HL-60 (cell line): ENCODE measurements around the gene AP1B1.
A peak's percentile ranks its signal among the peaks of the same experiment; 100 is the strongest.

Experiments used
- DNase-seq, 2 experiments: peaks; one replicate each; pipeline ENCODE4 v3.0.0-alpha.2; 2010 to 2020; ENCODE audit warnings: low read depth in 1 of 2, low spot score in 1 of 2
- H3K27ac ChIP-seq: fragments of 250-450 bp; sonication (Bioruptor Pico); replicated peaks from 2 replicates; pipeline ENCODE4 v1.5.1; 2020; ENCODE audit warnings: mild to moderate bottlenecking, moderate library complexity
- H3K27me3 ChIP-seq: fragments of 250-450 bp; sonication (Bioruptor Pico); 2 replicates; pipeline ENCODE4 v1.5.1; 2021; ENCODE audit warnings: mild to moderate bottlenecking, moderate library complexity; ENCODE audit not compliant: insufficient read depth, poor library complexity, severe bottlenecking
- H3K4me3 ChIP-seq: replicated peaks from 2 replicates; pipeline ENCODE4 v1.5.1; 2011; ENCODE audit warnings: mild to moderate bottlenecking, control low read depth, low read length; ENCODE audit not compliant: insufficient read depth
- CTCF ChIP-seq: IDR thresholded peaks from one replicate; pipeline ENCODE4 v1.5.1; 2011; ENCODE audit warnings: low read length, control low read depth, inconsistent platforms; ENCODE audit not compliant: insufficient read depth
- GABPA ChIP-seq: IDR thresholded peaks from 2 replicates; pipeline ENCODE4 v1.6.1; 2012; ENCODE audit warnings: low read depth
- POLR2AphosphoS5 ChIP-seq: IDR thresholded peaks from 2 replicates; pipeline ENCODE4 v1.6.1; 2012; ENCODE audit warnings: low read depth
- SPI1 ChIP-seq: IDR thresholded peaks from 2 replicates; pipeline ENCODE4 v1.6.1; 2012; ENCODE audit warnings: low read depth, mild to moderate bottlenecking, borderline replicate concordance
- TF ChIP-seq, protein P1 (sequence below): IDR thresholded peaks from 2 replicates; pipeline ENCODE4 v1.6.1; 2012; ENCODE audit warnings: low read depth; ENCODE audit not compliant: insufficient replicate concordance

The AP1B1 gene

GRCh38 chr22:29312218-29313125 lies 75.9 kb downstream of the AP1B1 start:
- DNase-seq, result no peak
- Histone ChIP-seq H3K27ac (no peak overlapping the region), H3K4me3 (no peak overlapping the region), H3K27me3 (peaks cover 45% of the 10 kb centered on the region)
- TF ChIP-seq POLR2AphosphoS5 (no peak), SPI1 (no peak), GABPA (no peak), CTCF (no peak)
- TF ChIP-seq, protein P1, sequence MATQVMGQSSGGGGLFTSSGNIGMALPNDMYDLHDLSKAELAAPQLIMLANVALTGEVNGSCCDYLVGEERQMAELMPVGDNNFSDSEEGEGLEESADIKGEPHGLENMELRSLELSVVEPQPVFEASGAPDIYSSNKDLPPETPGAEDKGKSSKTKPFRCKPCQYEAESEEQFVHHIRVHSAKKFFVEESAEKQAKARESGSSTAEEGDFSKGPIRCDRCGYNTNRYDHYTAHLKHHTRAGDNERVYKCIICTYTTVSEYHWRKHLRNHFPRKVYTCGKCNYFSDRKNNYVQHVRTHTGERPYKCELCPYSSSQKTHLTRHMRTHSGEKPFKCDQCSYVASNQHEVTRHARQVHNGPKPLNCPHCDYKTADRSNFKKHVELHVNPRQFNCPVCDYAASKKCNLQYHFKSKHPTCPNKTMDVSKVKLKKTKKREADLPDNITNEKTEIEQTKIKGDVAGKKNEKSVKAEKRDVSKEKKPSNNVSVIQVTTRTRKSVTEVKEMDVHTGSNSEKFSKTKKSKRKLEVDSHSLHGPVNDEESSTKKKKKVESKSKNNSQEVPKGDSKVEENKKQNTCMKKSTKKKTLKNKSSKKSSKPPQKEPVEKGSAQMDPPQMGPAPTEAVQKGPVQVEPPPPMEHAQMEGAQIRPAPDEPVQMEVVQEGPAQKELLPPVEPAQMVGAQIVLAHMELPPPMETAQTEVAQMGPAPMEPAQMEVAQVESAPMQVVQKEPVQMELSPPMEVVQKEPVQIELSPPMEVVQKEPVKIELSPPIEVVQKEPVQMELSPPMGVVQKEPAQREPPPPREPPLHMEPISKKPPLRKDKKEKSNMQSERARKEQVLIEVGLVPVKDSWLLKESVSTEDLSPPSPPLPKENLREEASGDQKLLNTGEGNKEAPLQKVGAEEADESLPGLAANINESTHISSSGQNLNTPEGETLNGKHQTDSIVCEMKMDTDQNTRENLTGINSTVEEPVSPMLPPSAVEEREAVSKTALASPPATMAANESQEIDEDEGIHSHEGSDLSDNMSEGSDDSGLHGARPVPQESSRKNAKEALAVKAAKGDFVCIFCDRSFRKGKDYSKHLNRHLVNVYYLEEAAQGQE, result no peak

DNA sequence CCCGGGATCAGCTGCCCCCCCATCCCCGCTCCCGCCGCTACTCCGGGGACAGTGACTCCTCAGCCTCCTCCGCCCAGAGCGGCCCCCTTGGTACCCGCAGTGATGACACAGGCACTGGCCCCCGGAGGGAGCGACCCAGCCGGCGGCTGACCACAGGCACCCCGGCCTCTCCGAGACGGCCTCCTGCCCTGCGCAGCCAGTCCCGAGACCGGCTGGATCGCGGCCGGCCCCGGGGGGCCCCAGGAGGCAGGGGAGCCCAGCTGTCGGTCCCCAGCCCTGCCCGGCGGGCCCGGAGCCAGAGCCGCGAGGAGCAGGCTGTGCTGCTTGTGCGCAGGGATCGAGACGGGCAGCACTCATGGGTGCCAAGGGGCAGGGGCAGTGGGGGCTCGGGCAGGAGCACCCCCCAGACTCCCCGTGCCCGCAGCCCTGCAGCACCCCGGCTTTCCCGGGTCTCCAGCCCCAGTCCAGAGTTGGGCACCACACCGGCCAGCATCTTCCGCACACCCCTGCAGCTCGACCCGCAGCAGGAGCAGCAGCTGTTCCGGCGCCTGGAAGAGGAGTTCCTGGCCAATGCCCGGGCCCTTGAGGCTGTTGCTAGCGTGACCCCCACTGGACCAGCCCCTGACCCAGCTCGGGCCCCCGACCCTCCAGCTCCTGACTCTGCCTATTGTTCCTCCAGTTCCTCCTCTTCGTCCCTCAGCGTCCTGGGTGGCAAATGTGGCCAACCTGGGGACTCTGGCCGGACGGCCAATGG lies 76.7 kb downstream of the AP1B1 start:
- no peak overlapping the region for H3K4me3 ChIP-seq
- H3K27me3 ChIP-seq, result peaks cover 50% of the 10 kb centered on the region
- TF ChIP-seq CTCF (no peak), SPI1 (no peak), GABPA (no peak), POLR2AphosphoS5 (no peak)
- TF ChIP-seq, protein P1, result no peak
- no peak for DNase-seq
- no peak overlapping the region for H3K27ac ChIP-seq

- no peak overlapping the region for H3K27ac ChIP-seq
- H3K27me3 ChIP-seq, result peaks cover 47% of the 10 kb centered on the region
- TF ChIP-seq, protein P1, result no peak
- TF ChIP-seq GABPA, result no peak
- TF ChIP-seq SPI1, result no peak
- no peak for TF ChIP-seq POLR2AphosphoS5
- no peak for TF ChIP-seq CTCF
- no peak overlapping the region for H3K4me3 ChIP-seq
- DNase-seq, result peak; percentile 82 to 86
These were observed 77.5 kb downstream of the AP1B1 start for GRCh38 chr22:29310863-29311339.
